GM18517 (cell line): Measurements from ENCODE around the gene MARCHF10.

Experiments used
- ATAC-seq: cut with Tn5 transposase; IDR thresholded peaks from one replicate; pipeline ENCODE4 v1.9.1; 2021; ENCODE audit warnings: mild to moderate bottlenecking, moderate library complexity; ENCODE audit not compliant: unreplicated experiment

The MARCHF10 gene

DNA sequence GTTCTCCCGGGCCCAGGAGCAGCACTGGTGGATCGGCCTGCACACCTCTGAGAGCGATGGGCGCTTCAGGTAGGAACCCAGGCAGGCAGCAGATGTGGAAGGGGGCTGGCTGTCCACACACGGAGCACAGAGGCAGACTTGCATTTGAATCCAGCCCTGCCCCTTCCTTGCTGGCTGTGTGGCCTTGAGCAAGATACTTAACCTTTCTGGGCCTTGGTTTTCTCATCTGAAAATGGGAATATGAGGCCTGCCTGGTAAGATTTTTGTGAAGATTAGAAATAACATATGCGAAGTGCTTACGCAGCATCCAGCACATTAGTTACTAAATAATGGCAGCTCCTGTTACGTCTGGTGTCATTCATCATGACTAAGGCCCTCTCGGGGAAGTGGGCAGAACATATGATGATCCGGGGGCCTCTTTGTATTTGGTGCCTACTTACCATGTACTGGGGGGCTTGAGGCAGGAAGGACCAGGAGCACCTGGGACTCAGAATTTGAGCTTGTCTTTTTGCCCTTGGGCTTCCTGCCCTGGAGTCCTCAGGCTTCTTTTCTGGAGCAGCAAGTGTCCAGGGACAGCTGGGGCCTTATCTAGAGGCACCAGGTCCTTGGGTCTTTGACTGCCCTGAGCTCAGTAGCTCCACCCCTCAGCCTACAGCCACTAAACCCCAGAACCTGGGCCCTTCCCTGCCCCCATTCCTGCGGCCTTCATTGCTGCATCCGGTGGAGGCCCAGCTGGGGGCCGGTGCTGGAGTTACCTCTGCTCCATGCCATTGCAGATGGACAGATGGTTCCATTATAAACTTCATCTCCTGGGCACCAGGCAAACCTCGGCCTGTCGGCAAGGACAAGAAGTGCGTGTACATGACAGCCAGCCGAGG, 126.8 kb downstream of the MARCHF10 start:
- ATAC-seq = no peak

DNA sequence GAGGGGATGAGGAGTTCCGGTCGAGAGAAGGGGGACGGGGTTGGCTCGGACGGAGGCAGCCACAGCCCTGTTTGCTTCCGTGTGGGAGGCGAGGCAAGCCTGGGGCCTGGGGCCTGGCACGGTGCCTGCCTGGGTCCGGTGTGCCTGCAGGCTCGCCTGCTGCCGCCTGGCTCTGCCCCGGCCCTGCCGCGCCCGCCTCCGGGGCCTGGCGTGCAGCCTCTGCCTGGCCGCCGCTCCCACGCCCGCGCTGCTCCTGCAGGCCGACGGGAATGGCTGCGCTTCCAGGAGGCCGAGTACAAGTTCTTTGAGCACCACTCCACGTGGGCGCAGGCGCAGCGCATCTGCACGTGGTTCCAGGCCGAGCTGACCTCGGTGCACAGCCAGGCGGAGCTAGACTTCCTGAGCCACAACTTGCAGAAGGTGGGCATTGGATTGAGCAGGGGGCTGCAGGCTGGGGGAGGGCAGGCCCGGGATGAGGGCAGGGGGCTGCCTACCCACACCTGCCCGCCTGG, 127.5 kb downstream of the MARCHF10 start:
- ATAC-seq = no peak

DNA sequence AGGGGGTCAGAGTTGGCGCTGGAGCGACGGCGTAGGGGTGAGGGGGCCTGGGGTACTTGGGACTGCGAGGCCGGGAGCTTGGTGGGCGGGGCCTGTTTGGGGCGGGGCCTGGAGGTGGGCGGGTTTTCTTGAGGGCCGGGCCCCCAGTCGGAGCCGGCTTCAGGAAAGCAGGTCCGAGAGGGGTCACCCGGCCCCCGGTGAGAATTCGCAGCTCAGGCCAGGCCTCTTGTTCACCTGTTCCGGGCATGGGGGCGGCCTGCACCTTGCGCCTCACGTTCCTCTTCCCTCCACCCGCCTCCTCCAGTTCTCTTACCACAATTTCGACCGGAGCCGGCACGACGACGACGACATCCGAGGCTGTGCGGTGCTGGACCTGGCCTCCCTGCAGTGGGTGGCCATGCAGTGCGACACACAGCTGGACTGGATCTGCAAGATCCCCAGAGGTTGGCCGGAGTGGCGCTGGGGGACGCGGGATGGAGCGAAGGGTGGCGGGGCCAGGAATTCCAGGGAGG, 128.2 kb downstream of the MARCHF10 start:
- no peak for ATAC-seq

DNA sequence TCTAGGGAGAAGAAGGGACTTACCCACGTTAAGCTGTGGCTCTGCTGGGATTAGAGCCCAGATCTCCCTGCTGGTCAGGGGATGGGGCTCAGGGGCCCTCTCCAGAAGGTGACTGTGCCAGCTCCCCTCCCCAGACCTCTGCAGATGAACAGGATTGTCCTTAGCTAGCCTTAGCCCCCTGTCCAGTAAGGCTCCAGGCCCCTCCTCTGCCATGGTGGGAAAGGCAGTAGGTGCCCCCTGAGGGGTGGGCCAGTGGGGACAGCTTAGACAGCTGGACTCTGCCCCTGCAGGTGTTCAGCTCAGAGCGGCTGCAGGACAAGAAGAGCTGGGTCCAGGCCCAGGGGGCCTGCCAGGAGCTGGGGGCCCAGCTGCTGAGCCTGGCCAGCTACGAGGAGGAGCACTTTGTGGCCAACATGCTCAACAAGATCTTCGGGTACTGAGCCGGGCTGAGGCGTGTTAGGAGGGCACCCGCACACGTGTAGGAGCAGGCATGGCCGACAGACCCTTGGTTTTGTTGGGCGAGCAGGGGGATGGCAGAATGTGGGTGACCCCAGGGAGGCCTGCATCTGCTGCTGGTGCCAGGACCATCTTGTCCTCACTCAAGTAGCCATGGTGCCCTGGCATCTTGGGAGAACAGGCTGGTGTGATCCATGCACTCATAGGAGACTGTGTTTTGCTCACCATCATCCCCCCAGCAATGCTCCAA, 129.7 kb downstream of the MARCHF10 start:
- ATAC-seq = no peak

DNA sequence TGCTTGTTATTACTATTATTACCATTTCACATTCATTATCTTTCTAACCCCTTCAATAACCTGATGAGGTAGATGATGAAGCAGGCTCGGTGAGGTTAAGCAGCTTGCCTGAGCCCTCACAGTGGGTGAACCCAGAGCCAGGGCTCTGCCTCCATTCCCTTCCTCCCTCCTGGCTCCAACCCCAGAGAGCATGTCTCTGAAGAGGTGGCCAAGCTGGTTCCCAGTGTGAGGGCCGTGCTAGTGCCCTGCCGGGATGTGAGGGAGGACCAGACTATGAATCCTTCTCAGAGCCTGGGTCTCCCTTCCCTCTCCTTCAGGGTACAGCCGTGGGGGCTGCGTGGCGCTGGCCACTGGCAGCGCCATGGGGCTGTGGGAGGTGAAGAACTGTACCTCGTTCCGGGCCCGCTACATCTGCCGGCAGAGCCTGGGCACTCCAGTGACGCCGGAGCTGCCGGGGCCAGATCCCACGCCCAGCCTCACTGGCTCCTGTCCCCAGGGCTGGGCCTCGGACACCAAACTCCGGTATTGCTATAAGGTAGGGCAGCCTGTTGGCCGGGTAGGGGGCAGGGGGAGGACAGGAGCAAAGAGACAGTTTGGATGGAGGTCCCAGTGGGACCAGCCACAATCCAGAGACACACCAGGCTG, 131.0 kb downstream of the MARCHF10 start:
- no peak for ATAC-seq

DNA sequence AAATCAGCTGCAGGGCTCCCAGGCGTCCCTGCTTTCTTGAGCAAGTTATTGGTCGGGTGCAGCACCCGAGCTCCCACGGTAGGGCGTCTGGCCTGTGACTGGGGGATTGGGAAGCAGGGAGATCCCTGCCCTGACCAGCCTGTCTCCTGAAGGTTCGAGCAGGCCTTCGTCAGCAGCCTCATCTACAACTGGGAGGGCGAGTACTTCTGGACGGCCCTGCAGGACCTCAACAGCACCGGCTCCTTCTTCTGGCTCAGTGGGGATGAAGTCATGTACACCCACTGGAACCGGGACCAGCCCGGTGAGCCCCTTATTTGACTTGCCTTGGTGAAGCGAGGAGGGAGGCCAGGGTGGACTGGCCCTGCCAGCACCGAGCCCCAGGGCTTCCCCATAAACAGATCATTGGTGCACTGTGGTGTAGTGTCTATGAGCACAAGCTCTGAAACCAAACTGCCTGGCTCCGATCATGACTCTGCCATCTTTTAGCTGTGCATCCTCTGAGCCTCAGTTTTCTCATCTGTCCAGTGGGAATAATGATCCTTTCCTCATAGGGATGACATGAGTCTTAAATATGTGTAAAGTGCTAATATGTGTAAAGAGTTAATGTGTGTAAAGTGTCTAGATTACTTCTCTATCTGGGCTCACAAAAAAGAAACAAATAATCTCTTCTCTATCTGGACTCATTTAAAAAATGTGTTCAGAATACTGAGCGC, 131.7 kb downstream of the MARCHF10 start:
- ATAC-seq = no peak

DNA sequence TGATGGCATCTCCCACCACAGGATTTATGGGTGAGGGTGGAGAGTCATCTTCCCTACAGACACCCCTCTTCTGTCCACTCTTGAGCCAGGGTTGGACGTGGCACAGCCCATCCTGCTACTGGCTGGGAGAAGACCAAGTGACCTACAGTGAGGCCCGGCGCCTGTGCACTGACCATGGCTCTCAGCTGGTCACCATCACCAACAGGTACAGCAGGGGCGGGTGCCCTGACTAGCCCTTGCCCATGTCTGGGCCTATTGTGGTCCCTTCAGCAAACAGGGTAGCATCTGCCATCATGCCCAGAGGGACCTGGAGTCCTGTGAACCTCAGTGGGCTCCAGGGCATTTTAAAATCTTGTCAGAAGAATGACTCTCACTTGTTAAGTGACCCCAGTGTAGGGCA, 132.4 kb downstream of the MARCHF10 start:
- ATAC-seq = no peak

DNA sequence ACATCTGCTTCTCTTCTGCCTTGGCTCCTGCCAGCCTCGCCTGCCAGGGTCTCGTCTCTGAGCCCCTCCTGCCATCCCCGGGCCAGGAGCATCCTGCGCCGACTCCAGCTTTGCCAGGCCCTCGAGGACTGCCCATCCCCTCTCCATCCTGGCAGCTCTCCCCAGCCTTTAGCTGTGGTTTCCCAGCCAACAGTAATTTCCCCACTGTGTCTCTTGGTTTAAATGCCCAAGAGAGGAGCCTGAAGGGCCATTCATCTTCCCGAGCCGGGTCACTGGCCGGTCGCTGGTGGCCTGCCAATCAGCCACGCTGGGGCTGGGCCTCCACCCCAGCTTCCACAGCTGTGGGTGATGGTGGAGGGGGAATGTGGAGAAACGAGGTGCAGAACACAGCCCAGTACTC, 132.9 kb downstream of the MARCHF10 start:
- ATAC-seq = no peak

DNA sequence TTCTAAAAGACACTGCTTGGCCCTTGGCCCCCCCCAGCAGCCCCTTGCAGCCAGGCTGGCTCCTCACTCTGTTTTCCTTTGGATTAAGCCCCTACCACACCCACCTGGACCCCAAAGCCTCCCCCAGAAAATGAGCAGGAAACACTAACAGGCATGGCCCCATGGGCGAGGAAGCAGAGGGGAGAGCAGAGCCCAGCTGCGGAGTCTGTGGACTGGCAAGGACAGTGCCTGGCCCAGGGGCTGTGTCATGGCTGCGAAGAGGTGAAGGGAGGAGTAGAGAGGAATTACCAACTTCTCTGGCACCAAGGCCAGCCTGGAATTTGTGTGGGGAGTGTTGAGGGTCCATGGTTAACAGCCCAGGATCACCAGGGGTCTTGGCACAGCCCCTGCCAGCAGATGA, 133.3 kb downstream of the MARCHF10 start:
- no peak for ATAC-seq

DNA sequence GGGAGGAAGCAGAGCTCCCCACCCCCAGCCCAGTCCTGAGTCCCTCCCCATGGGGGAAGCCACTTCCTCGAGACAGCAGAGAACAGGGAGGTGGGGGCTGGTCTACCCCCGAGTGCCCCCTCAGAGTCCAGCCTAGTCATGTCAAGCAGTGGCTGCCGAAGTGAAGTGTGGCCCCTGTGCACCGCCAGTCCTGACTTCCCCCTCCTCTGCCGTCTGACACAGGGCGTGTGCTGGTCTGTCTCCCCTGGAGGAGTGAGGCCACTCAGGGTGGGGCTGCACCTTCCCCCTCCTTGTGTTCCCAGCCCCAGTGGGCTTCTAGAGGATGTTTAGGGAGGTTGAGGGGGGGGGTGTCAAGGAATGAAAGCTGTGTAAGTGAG, 133.8 kb downstream of the MARCHF10 start:
- no peak for ATAC-seq

DNA sequence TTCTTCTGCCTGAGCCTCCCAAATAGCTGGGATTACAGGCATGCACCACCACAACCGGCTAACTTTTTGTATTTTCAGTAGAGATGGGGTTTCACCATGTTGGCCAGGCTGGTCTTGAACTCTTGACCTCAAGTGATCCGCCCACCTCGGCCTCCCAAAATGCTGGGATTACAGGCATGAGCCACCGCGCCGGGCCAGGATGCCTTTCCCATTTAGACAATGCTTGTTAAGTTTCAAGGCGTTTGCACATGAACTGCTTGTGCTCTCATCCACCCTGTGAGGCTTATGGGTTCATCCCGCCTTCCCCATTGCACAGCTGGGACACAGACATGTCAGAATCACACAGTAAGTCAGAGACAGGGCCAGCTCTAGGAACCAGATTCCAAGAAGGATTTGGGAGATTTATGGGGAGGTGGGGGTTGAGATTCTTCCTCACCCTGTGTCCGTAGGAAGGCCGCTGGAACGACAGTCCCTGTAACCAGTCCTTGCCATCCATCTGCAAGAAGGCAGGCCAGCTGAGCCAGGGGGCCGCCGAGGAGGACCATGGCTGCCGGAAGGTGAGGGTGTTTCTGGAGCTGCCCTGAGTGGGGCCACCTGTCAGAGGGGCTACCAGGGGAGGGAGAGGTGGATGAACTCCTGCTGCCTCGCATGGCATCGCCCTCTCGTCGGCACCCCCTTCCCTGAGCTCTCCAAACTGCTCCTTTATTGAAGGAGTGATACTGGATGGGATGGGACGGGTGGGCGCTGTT, 134.3 kb downstream of the MARCHF10 start:
- ATAC-seq = no peak

DNA sequence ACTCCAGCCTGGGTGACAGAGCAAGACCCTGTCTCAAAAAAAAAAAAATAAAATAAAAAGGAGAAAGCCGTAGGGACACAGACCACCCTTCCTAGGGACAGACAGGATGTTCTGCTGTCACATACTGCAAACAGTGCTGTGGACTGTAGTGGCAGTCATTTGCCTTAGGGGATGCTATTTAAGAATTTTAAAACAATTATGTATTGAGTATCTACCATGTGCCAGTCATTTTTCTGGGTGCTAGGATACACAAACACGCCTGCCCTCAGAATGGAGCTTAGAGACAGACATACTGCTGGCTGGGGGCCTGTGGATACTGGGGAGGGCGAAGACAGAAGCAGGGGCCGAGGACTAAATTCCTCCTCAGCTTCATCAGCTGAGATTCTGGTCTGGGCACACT, 135.2 kb downstream of the MARCHF10 start:
- no peak for ATAC-seq

DNA sequence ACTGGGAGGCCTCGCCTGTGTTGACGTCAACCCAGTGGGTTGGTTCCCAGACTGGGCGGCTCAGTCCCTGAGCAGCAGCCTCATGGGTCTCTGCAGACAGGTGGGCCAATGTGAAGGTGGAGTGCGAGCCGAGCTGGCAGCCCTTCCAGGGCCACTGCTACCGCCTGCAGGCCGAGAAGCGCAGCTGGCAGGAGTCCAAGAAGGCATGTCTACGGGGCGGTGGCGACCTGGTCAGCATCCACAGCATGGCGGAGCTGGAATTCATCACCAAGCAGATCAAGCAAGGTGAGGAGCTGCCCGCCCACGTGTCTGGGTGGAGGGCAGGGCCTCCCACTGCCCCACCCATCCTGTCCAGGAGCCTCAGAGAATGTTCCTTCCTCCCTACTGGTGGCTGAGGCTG, 136.6 kb downstream of the MARCHF10 start:
- no peak for ATAC-seq

DNA sequence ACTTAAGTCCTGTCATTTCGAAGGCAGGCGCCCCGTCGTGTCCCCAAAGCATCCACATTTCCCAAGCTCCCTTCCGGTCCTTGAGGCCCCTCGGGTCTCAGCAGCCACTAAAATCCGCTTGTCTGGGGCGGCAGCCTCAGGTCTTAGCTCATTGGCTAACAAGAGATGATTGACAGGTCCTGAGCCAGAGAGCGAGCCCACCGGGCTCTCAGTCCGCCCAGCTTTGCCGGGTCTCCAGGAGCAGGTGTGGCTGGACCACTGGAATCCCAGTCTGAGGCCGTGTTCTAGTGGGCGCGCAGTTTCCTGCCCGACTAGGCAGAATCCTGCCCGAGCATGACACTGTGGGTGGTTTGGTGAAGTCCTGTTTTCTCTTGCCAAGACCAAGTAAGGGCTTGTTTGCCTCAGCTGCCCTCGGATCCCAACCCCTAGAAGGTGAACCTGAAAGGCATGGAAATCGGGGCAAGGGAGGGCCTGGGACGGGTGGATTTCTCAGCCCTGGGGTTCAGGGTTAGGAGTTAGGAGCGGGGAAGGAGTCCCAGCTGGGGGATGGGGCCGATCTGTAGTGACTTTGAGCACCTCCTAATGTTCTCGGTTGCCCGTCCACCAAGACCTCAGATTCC, 137.8 kb downstream of the MARCHF10 start:
- no peak for ATAC-seq

DNA sequence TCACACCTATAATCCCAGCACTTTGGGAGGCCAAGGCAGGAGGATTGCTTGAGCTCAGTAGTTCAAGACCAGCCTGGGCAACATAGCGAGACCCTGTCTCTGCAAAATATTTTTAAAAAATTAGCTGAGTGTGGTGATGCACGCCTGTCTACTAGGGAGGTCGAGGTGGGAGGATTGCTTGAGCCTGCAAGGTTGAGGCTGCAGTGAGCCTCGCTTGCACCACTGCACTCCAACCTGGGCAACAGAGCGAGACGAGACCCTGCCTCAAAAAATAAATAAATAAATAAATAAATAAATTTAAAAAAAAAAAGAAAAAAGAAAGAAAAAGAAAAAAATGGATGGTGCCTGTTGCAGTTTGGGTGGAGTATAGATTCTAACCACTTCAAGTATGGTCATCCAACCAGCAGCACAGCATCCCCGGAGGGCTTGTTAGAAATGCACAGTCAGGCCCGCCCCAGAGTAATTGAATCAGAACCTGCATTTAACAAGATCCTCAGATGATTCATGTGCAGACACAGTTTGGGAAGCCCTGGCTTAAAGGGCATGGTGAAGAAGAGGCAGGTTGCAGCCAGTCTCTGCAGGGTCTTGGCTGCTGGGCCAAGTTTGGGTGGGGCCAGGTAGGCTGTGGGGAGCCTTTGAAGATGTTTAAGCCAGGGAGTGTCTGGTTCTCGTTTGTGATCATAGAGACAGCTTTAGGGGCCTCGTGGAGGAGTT, 139.9 kb downstream of the MARCHF10 start:
- ATAC-seq = no peak

DNA sequence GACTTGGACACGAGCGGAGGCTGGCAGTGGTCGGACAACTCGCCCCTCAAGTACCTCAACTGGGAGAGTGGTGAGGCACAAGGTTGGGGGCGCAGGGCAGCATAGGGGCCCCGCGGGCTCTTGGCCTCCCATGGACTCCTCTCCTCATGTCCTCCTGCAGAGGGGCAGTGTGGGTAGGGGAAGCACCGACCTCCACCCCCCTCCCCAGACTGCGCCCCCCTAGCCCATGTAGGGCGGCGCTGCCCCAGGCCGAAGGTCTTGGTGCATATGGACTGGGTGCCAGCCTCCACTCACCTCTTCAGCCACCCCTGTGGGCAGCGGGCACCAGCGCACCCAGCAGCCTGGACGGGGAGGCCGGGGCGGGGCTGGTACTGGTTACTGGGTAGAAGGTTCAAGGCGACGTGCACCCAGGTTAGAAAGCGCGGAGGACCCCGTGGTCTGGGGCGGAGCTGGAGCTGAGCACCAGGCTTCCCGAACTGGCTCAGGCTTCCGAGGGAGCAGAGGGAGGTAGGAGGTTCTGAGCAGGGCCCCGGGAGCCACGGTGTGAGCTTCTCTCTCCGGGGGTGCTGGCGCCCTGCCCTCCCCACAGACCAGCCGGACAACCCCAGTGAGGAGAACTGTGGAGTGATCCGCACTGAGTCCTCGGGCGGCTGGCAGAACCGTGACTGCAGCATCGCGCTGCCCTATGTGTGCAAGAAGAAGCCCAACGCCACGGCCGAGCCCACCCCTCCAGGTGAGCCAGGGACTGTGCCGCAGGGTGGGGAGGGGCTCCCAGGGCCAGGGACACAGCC, 141.1 kb downstream of the MARCHF10 start:
- no peak for ATAC-seq

DNA sequence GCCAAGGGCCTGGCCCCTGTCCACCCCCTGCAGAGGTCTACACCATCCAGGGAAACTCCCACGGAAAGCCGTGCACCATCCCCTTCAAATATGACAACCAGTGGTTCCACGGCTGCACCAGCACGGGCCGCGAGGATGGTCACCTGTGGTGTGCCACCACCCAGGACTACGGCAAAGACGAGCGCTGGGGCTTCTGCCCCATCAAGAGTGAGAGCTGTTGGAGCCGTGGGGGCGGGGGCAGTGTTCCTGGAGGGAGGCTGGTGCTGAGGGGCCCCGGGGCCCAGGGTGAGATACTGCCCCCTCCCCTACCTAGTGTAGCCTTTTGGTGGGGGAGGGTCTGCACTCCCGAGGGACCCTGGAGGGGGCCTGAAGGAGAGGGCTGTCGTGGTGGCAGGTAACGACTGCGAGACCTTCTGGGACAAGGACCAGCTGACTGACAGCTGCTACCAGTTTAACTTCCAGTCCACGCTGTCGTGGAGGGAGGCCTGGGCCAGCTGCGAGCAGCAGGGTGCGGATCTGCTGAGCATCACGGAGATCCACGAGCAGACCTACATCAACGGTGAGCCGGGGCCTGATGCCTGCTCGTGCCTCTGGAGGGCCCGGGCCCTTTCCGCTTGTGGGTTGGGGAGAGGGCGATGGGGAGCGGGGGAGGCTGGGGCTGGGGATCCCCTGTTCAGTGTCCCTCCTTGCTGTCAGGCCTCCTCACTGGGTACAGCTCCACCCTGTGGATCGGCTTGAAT, 141.9 kb downstream of the MARCHF10 start:
- no peak for ATAC-seq

DNA sequence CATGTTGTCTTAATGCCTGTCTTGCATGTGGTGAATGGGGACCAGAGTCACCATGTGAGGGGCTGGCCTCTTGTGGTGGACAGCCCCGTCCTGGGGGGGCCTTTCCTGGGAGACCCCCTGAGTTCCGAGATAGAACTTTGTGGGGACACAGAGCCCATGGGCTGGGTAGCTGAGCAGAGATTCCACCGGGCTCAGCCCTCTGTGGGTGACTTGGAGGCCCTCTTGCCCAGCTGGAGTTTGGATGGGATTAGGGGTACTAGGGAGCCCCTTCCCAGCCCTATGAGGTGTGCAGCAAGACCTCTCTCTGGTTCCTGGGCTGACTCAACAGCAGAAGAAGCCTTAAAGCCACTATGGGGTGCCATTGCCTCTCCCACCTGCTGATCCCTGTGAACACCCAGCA, 142.5 kb downstream of the MARCHF10 start:
- ATAC-seq = no peak
